HepG2 (cell line): ENCODE measurements around the gene ZFYVE27. TPM values are rescaled to one million over a fixed set of nuclear protein-coding genes. Genes with fewer than 3 reads are reported as not detected.

Experiments used
- AKNA ChIP-seq: sonication (generic); formaldehyde crosslinking; IDR thresholded peaks from 2 replicates; pipeline ENCODE4 v1.4.0; 2020; ENCODE audit warnings: missing genetic modification reagents, borderline replicate concordance
- GABPB1 ChIP-seq: IDR thresholded peaks from 2 replicates; pipeline ENCODE4 v1.6.1; 2016; ENCODE audit warnings: mild to moderate bottlenecking, missing genetic modification reagents, moderate library complexity, missing compliant biosample characterization
- GATA4 ChIP-seq: sonication (generic); IDR thresholded peaks from 2 replicates; pipeline ENCODE4 v1.6.1; 2016; ENCODE audit warnings: antibody characterized with exemption, low read depth, borderline replicate concordance
- HBP1 ChIP-seq: IDR thresholded peaks from 2 replicates; pipeline ENCODE4 v1.6.1; 2016; ENCODE audit warnings: low read depth, control low read depth
- HIVEP1 ChIP-seq: sonication (generic); formaldehyde crosslinking; IDR thresholded peaks from 2 replicates; pipeline ENCODE4 v1.4.0; 2020; ENCODE audit warnings: mild to moderate bottlenecking, missing genetic modification reagents
- NCOA2 ChIP-seq: sonication (generic); formaldehyde crosslinking; IDR thresholded peaks from 2 replicates; pipeline ENCODE4 v1.8.0; 2022; ENCODE audit warnings: inconsistent platforms
- RBM39 ChIP-seq: fragments of 200-400 bp; formaldehyde crosslinking; IDR thresholded peaks from one replicate; pipeline ENCODE4 v1.6.1; 2018; ENCODE audit warnings: antibody characterized with exemption, mild to moderate bottlenecking, low read depth, low read length; ENCODE audit not compliant: poor library complexity, severe bottlenecking
- REPIN1 ChIP-seq: sonication (generic); formaldehyde crosslinking; IDR thresholded peaks from 2 replicates; pipeline ENCODE4 v1.8.0; 2022; ENCODE audit warnings: missing genetic modification reagents, low read depth, mild to moderate bottlenecking, borderline replicate concordance
- SATB2 ChIP-seq: sonication (generic); formaldehyde crosslinking; IDR thresholded peaks from 2 replicates; pipeline ENCODE4 v1.5.0; 2020; ENCODE audit warnings: missing genetic modification reagents
- SMC3 ChIP-seq: IDR thresholded peaks from 2 replicates; pipeline ENCODE4 v1.6.1; 2011; ENCODE audit warnings: low read length, improper control_type of control experiment
- STAG1 ChIP-seq: sonication (generic); formaldehyde crosslinking; IDR thresholded peaks from 2 replicates; pipeline ENCODE4 v1.4.0; 2020; ENCODE audit warnings: missing genetic modification reagents
- TCF7 ChIP-seq: sonication (generic); IDR thresholded peaks from 2 replicates; pipeline ENCODE4 v1.6.1; 2016; ENCODE audit warnings: antibody characterized with exemption, low read depth
- THRA ChIP-seq: sonication (generic); formaldehyde crosslinking; IDR thresholded peaks from 2 replicates; pipeline ENCODE4 v1.4.0; 2020; ENCODE audit warnings: missing genetic modification reagents, borderline replicate concordance
- ZBTB1 ChIP-seq: sonication (generic); formaldehyde crosslinking; IDR thresholded peaks from 2 replicates; pipeline ENCODE4 v1.4.0; 2020; ENCODE audit warnings: missing genetic modification reagents, borderline replicate concordance
- ZC3H13 ChIP-seq: sonication (generic); formaldehyde crosslinking; IDR thresholded peaks from 2 replicates; pipeline ENCODE4 v1.8.1; 2023; ENCODE audit warnings: mild to moderate bottlenecking, missing genetic modification reagents, moderate library complexity
- ZFP1 ChIP-seq: IDR thresholded peaks from 2 replicates; pipeline ENCODE4 v1.6.1; 2016
- ZNF121 ChIP-seq: sonication (generic); formaldehyde crosslinking; IDR thresholded peaks from 2 replicates; pipeline ENCODE4 v1.5.0; 2020; ENCODE audit warnings: mild to moderate bottlenecking, missing genetic modification reagents
- ZNF274 ChIP-seq: sonication (generic); formaldehyde crosslinking; IDR thresholded peaks from 2 replicates; pipeline ENCODE4 v1.5.1; 2020; ENCODE audit warnings: mild to moderate bottlenecking, missing genetic modification reagents
- ZNF333 ChIP-seq: sonication (generic); formaldehyde crosslinking; IDR thresholded peaks from 2 replicates; pipeline ENCODE4 v1.4.0; 2020; ENCODE audit warnings: mild to moderate bottlenecking, missing genetic modification reagents, borderline replicate concordance
- ZNF547 ChIP-seq: sonication (generic); formaldehyde crosslinking; IDR thresholded peaks from 2 replicates; pipeline ENCODE4 v1.5.1; 2020; ENCODE audit warnings: mild to moderate bottlenecking, missing genetic modification reagents
- ZNF598 ChIP-seq: sonication (generic); formaldehyde crosslinking; IDR thresholded peaks from 2 replicates; pipeline ENCODE4 v1.5.1; 2020; ENCODE audit warnings: mild to moderate bottlenecking, missing genetic modification reagents, borderline replicate concordance
- ZNF7 ChIP-seq: IDR thresholded peaks from 2 replicates; pipeline ENCODE4 v1.6.1; 2016; ENCODE audit warnings: missing biosample characterization, missing genetic modification reagents
- ZNF775 ChIP-seq: sonication (generic); formaldehyde crosslinking; IDR thresholded peaks from 2 replicates; pipeline ENCODE4 v1.4.0; 2020; ENCODE audit warnings: missing genetic modification reagents, mild to moderate bottlenecking, moderate library complexity, borderline replicate concordance
- polyA plus RNA-seq, 8 experiments: library from polyadenylated mRNA; depleted of rRNA in 3 of 8; stranded (reverse) in 7 of 8; unstranded in 1 of 8; fragments of >200 nt; fragmentation: Illumina TruSeq in 4 of 8; extraction: Trizol in 4 of 8; gene quantifications; 2 replicates each; pipeline versions ENCODE4 v1.2.1 to v1.2.3, GENCODE V29; 2011 to 2016; ENCODE audit warnings: low read depth in 4 of 8, missing spikeins in 1 of 8, mixed read lengths in 1 of 8; ENCODE audit not compliant: insufficient read depth in 1 of 8
- total RNA-seq, 5 experiments: library from RNA; depleted of rRNA; stranded (reverse); fragments of >200 nt; fragmentation: Illumina TruSeq; extraction: Trizol; gene quantifications; 2 replicates each; pipeline ENCODE4 v1.2.3, GENCODE V29; 2016; ENCODE audit warnings: low read depth in 1 of 5

ZFYVE27 gene
- total and polyA plus RNA-seq, 2 of the 13 experiments (the other 11 are each of a cell fraction or from before 2014, with no cell fraction given), result 19.7 to 20.5 TPM

GRCh38 chr10:97791824-97792721 is 55.1 kb downstream of the ZFYVE27 start (continued):
- TF ChIP-seq AKNA (CRISPR knock-in tag) (no peak), GABPB1 (CRISPR knock-in tag) (peak; percentile 27; the same call in 1 of the 2 replicates), ZNF274 (0 out of 2 replicates have a peak, but pooled peaks have one; percentile 55), ZC3H13 (CRISPR knock-in tag) (no peak), ZNF121 (no peak), SATB2 (CRISPR knock-in tag) (no peak), ZNF775 (CRISPR knock-in tag) (no peak), ZNF547 (CRISPR knock-in tag) (0 out of 2 replicates have a peak, but pooled peaks have one; percentile 23), HIVEP1 (CRISPR knock-in tag) (no peak), THRA (CRISPR knock-in tag) (0 out of 2 replicates have a peak, but pooled peaks have one; percentile 19), ZFP1 (no peak), ZNF333 (CRISPR knock-in tag) (0 out of 2 replicates have a peak, but pooled peaks have one; percentile 48), GATA4 (no peak), RBM39 (no peak), TCF7 (no peak), ZNF7 (CRISPR knock-in tag) (no peak), NCOA2 (CRISPR knock-in tag) (no peak), HBP1 (CRISPR knock-in tag) (no peak), REPIN1 (no peak), ZBTB1 (CRISPR knock-in tag) (no peak), STAG1 (CRISPR knock-in tag) (peak; percentile 73), ZNF598 (peak; percentile 72; the same call in 1 of the 2 replicates), SMC3 (peak; percentile 63)
